Measurements from ENCODE around the gene ACOT8. TPM values are rescaled to one million over a fixed set of nuclear protein-coding genes. Genes with fewer than 3 reads are reported as not detected.
A peak's percentile ranks its signal among the peaks of the same experiment; 100 is the strongest.

ACOT8 gene
- total RNA-seq, 4 donors from 2014 or later: 17.2 to 31.5 (median 23.5) TPM

DNA sequence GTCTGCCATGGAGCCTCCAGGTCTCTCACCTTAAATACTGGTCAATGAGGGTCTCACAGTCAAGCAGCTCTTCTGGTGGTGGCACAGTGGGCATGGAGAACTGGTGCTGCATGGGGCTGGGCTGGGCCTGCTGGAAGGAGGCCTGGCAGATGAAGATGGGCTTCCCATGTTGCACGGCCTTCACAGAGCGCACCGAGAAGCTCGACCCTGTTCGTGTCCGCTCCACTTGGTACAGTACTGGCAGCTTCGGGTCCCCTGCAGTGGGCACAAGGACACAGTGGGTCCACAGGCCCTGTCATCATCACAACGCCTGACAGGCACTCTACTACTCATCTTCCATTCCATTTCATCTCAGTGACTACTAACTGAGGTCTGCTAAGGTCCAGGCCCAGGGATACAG lies 8.8 kb downstream of the ACOT8 start:
- no peak for DNase-seq
- TF ChIP-seq CTCF (IDR thresholded peaks at IDR 0.05) (no peak), POLR2A (IDR thresholded peaks at IDR 0.05) (no peak)
- Histone ChIP-seq H3K4me3 (no peak overlapping the region), H3K27me3 (no peaks in the 10 kb centered on the region), H3K27ac (no peak overlapping the region), H3K36me3 (no peaks in the 10 kb centered on the region), H3K4me1 (peaks cover 0 to 3% of the 10 kb centered on the region in 2 donors), H3K9me3 (no peaks in the 10 kb centered on the region)
- intact Hi-C loops (cut with DNase I; ENCODE audit: low total_unique reads): no loop called here

DNA sequence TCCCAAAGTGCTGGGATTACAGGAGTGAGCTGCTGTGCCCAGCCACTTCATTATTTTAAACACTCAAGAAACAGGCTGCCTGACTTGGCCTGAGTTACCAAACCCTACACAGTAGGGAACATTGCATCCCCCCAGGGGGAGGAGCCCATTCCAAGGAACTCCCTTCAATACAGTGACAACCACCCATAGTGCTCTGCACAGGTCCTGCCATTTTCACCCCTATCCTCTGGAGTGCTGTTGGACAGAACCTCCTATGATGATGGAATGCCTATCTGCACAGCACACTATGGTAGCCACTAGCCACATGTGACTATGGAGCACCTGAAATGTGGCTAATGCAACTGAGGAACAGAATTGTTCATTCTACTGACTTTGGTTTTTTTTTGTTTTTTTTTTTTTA lies 11.7 kb downstream of the ACOT8 start:
- intact Hi-C loops (cut with DNase I; ENCODE audit: low total_unique reads): no loop called here
- TF ChIP-seq POLR2A (IDR thresholded peaks at IDR 0.05) (no peak), CTCF (IDR thresholded peaks at IDR 0.05) (no peak)
- no peak for DNase-seq
- no peak overlapping the region for H3K27ac ChIP-seq
- no peak overlapping the region for H3K4me3 ChIP-seq
- H3K4me1 ChIP-seq: peaks cover 0 to 8% of the 10 kb centered on the region in 2 donors
- no peaks in the 10 kb centered on the region for H3K9me3 ChIP-seq
- no peaks in the 10 kb centered on the region for H3K36me3 ChIP-seq
- no peaks in the 10 kb centered on the region for H3K27me3 ChIP-seq

DNA sequence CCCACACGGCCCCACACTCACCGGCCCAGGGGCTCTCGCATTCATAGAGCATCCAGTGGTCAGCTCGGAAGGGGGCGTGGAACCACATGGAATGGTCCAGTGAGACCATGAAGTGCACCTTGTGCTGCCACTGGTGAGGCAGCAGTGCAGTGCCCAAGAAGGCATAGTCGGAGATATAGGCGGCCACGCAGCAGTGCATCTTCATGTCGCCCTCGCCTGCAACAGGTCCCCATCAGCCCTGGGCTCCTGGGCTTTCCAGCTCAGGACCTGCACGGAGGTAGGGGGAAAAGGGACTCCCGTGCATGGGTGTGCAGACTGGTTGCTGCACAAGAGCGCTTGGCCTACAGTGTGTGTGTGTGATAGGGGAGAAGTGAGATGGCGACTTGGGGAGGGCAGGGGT lies 13.7 kb downstream of the ACOT8 start:
- Histone ChIP-seq H3K27ac (peak overlapping the region; percentile 58 to 69), H3K4me1 (peaks cover 0 to 8% of the 10 kb centered on the region in 2 donors), H3K36me3 (no peaks in the 10 kb centered on the region), H3K9me3 (no peaks in the 10 kb centered on the region), H3K27me3 (no peaks in the 10 kb centered on the region), H3K4me3 (no peak overlapping the region)
- DNase-seq: no peak
- intact Hi-C loops (cut with DNase I; ENCODE audit: low total_unique reads): no loop called here
- TF ChIP-seq CTCF (IDR thresholded peaks at IDR 0.05) (no peak), POLR2A (IDR thresholded peaks at IDR 0.05) (no peak)

- H3K4me3 ChIP-seq: no peak overlapping the region
- intact Hi-C loops (cut with DNase I; ENCODE audit: low total_unique reads): no loop called here
- no peaks in the 10 kb centered on the region for H3K27me3 ChIP-seq
- peak in 1 of 2 donors; percentile 76 for DNase-seq
- H3K27ac ChIP-seq: peak overlapping the region; percentile 58 to 69
- peaks cover 0 to 8% of the 10 kb centered on the region in 2 donors for H3K4me1 ChIP-seq
- TF ChIP-seq CTCF (IDR thresholded peaks at IDR 0.05) (no peak), POLR2A (IDR thresholded peaks at IDR 0.05) (no peak)
- H3K9me3 ChIP-seq: no peaks in the 10 kb centered on the region
- H3K36me3 ChIP-seq: no peaks in the 10 kb centered on the region
Measured at GRCh38 chr20:45842169-45842812, 14.9 kb downstream of the ACOT8 start.

GRCh38 chr20:45841407-45842129 lies 15.6 kb downstream of the ACOT8 start:
- no peaks in the 10 kb centered on the region for H3K36me3 ChIP-seq
- H3K9me3 ChIP-seq: no peaks in the 10 kb centered on the region
- peak overlapping the region; percentile 58 to 69 for H3K27ac ChIP-seq
- intact Hi-C loops (cut with DNase I; ENCODE audit: low total_unique reads): no loop called here
- H3K4me3 ChIP-seq: no peak overlapping the region
- no peaks in the 10 kb centered on the region for H3K27me3 ChIP-seq
- no peak for DNase-seq
- TF ChIP-seq CTCF (IDR thresholded peaks at IDR 0.05) (no peak), POLR2A (IDR thresholded peaks at IDR 0.05) (no peak)
- H3K4me1 ChIP-seq: peaks cover 0 to 12% of the 10 kb centered on the region in 2 donors
